ENCODE results near the gene DUSP6. TPM values are rescaled to one million over a fixed set of nuclear protein-coding genes. Genes with fewer than 3 reads are reported as not detected.
A peak's percentile ranks its signal among the peaks of the same experiment; 100 is the strongest.

The DUSP6 gene
- total RNA-seq, 1 donor from 2014 or later = 43.0 TPM

GRCh38 chr12:89357297-89357730 is 5.0 kb upstream of the DUSP6 start:
- no peak for TF ChIP-seq CTCF (conservative IDR thresholded peaks at IDR 0.05)

GRCh38 chr12:89356069-89356665 is 3.9 kb upstream of the DUSP6 start:
- peaks cover 36% of the 10 kb centered on the region for H3K4me1 Mint-ChIP-seq (ENCODE audit: unreplicated experiment)
- no peak for DNase-seq (ENCODE audit: extremely low spot score, unreplicated experiment)
- H3K27me3 Mint-ChIP-seq = no peaks in the 10 kb centered on the region
- TF ChIP-seq CTCF (conservative IDR thresholded peaks at IDR 0.05) = no peak
- H3K4me3 Mint-ChIP-seq = peak overlapping the region; percentile 95
- peaks cover 16% of the 10 kb centered on the region for H3K36me3 Mint-ChIP-seq
- H3K27ac Mint-ChIP-seq = peak overlapping the region; percentile 96
- H3K9me3 Mint-ChIP-seq = no peaks in the 10 kb centered on the region

More at GRCh38 chr12:89357297-89357730, 5.0 kb upstream of the DUSP6 start:
- H3K27me3 Mint-ChIP-seq = no peaks in the 10 kb centered on the region
- no peak overlapping the region for H3K27ac Mint-ChIP-seq
- peaks cover 16% of the 10 kb centered on the region for H3K36me3 Mint-ChIP-seq
- peaks cover 36% of the 10 kb centered on the region for H3K4me1 Mint-ChIP-seq (ENCODE audit: unreplicated experiment)
- no peaks in the 10 kb centered on the region for H3K9me3 Mint-ChIP-seq
- DNase-seq (ENCODE audit: extremely low spot score, unreplicated experiment) = no peak
- H3K4me3 Mint-ChIP-seq = peak overlapping the region; percentile 30

- no peak for DNase-seq (ENCODE audit: extremely low spot score, unreplicated experiment)
- TF ChIP-seq CTCF (conservative IDR thresholded peaks at IDR 0.05) = peak; percentile 69
- Mint-ChIP-seq H3K27me3 (peaks cover 6% of the 10 kb centered on the region), H3K36me3 (peaks cover 11% of the 10 kb centered on the region), H3K9me3 (no peaks in the 10 kb centered on the region), H3K4me1 (ENCODE audit: unreplicated experiment) (peaks cover 33% of the 10 kb centered on the region), H3K4me3 (peak overlapping the region; percentile 95), H3K27ac (peak overlapping the region; percentile 96)
These were observed 3.2 kb upstream of the DUSP6 start for GRCh38 chr12:89355243-89356068.

GRCh38 chr12:89354612-89355067 is 2.3 kb upstream of the DUSP6 start:
- H3K27ac Mint-ChIP-seq = peak overlapping the region; percentile 96
- peaks cover 39% of the 10 kb centered on the region for H3K4me1 Mint-ChIP-seq (ENCODE audit: unreplicated experiment)
- TF ChIP-seq CTCF (conservative IDR thresholded peaks at IDR 0.05) = no peak
- no peak for DNase-seq (ENCODE audit: extremely low spot score, unreplicated experiment)
- peaks cover 6% of the 10 kb centered on the region for H3K27me3 Mint-ChIP-seq
- no peaks in the 10 kb centered on the region for H3K9me3 Mint-ChIP-seq
- peaks cover 11% of the 10 kb centered on the region for H3K36me3 Mint-ChIP-seq
- H3K4me3 Mint-ChIP-seq = peak overlapping the region; percentile 95

GRCh38 chr12:89353823-89354611 is 1.7 kb upstream of the DUSP6 start:
- Mint-ChIP-seq H3K4me1 (ENCODE audit: unreplicated experiment) (peaks cover 45% of the 10 kb centered on the region), H3K9me3 (no peaks in the 10 kb centered on the region), H3K27ac (peak overlapping the region; percentile 96), H3K27me3 (peaks cover 6% of the 10 kb centered on the region), H3K4me3 (peak overlapping the region; percentile 95), H3K36me3 (peaks cover 10% of the 10 kb centered on the region)
- DNase-seq (ENCODE audit: extremely low spot score, unreplicated experiment) = peak; percentile 85
- no peak for TF ChIP-seq CTCF (conservative IDR thresholded peaks at IDR 0.05)
